Measurements from ENCODE around the gene RALGAPA2.

RALGAPA2 gene

DNA sequence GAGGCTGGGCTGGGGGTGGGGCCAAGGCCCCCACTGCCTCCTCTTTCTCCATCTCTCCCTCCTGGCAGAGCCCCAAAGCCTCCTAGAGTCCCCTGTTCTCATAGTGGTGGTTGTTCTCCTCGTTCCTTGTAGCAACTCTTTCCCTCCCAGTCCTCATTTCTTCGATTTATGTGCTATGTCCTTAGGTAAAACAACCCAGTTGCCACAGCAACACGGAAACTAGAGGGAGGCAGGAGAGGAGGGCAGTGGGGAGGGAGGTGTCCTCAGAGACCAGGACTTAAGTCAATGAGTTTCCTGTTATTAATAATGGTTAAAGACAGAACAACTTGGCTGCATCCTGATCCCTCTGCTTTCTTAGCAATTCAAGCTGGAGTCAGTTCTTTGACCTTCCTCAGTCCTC is 183.6 kb downstream of the RALGAPA2 start:
- H3K4me2 ChIP-seq (ENCODE audit: low read length): no peak overlapping the region
- H4K20me1 ChIP-seq (ENCODE audit: insufficient read depth, low read length): no peaks in the 10 kb centered on the region
- no peak overlapping the region for H2AFZ ChIP-seq (ENCODE audit: low read depth, low read length)
- no peaks in the 10 kb centered on the region for H3K9me3 ChIP-seq (ENCODE audit: insufficient read depth, low read length)
- H3K4me3 ChIP-seq (ENCODE audit: low read length): no peak overlapping the region
- H3K27ac ChIP-seq (ENCODE audit: low read length): no peak overlapping the region
- no peaks in the 10 kb centered on the region for H3K79me2 ChIP-seq (ENCODE audit: low read length)
- H3K4me1 ChIP-seq (ENCODE audit: low read length): peaks cover 5% of the 10 kb centered on the region; the same call in 1 of the 2 replicates
- H3K36me3 ChIP-seq (replicated peaks; ENCODE audit: low read depth, low read length): no peaks in the 10 kb centered on the region
- H3K27me3 ChIP-seq (ENCODE audit: low read depth, low read length): no peaks in the 10 kb centered on the region
- no peak overlapping the region for H3K9ac ChIP-seq (ENCODE audit: low read length)
- TF ChIP-seq, protein P1, sequence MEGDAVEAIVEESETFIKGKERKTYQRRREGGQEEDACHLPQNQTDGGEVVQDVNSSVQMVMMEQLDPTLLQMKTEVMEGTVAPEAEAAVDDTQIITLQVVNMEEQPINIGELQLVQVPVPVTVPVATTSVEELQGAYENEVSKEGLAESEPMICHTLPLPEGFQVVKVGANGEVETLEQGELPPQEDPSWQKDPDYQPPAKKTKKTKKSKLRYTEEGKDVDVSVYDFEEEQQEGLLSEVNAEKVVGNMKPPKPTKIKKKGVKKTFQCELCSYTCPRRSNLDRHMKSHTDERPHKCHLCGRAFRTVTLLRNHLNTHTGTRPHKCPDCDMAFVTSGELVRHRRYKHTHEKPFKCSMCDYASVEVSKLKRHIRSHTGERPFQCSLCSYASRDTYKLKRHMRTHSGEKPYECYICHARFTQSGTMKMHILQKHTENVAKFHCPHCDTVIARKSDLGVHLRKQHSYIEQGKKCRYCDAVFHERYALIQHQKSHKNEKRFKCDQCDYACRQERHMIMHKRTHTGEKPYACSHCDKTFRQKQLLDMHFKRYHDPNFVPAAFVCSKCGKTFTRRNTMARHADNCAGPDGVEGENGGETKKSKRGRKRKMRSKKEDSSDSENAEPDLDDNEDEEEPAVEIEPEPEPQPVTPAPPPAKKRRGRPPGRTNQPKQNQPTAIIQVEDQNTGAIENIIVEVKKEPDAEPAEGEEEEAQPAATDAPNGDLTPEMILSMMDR (IDR thresholded peaks at IDR 0.05; ENCODE audit: low read depth, low read length): no peak
- no peak for TF ChIP-seq EZH2phosphoT487 (IDR thresholded peaks at IDR 0.05; ENCODE audit: low read depth)

DNA sequence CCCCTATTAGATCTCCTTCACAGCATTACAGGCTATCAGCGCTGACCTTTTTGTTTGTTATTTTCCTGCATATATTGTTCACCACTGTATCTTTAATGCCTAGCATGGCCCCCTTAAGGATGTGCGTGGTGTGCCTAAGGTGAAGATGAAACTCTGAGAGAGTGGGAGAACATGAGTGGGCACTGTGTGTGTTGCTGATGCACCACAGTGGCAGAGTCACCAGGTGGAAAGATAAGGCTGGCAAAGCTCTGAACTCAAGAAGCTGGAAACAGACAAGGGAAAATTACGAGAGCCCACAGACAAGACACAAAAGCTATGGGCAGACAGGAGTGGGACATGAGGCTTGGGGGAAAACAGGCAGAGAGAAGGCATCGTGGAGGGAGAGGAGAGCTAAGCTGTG is 184.8 kb downstream of the RALGAPA2 start:
- Histone ChIP-seq H3K27ac (ENCODE audit: low read length) (no peak overlapping the region), H3K79me2 (ENCODE audit: low read length) (no peaks in the 10 kb centered on the region), H2AFZ (ENCODE audit: low read depth, low read length) (no peak overlapping the region), H3K4me3 (ENCODE audit: low read length) (no peak overlapping the region), H3K9me3 (ENCODE audit: insufficient read depth, low read length) (no peaks in the 10 kb centered on the region), H4K20me1 (ENCODE audit: insufficient read depth, low read length) (no peaks in the 10 kb centered on the region), H3K27me3 (ENCODE audit: low read depth, low read length) (no peaks in the 10 kb centered on the region), H3K4me2 (ENCODE audit: low read length) (no peak overlapping the region), H3K9ac (ENCODE audit: low read length) (no peak overlapping the region), H3K36me3 (replicated peaks; ENCODE audit: low read depth, low read length) (no peaks in the 10 kb centered on the region), H3K4me1 (ENCODE audit: low read length) (peaks cover 5% of the 10 kb centered on the region; the same call in 1 of the 2 replicates)
- TF ChIP-seq EZH2phosphoT487 (IDR thresholded peaks at IDR 0.05; ENCODE audit: low read depth): no peak
- TF ChIP-seq, protein P1 (IDR thresholded peaks at IDR 0.05; ENCODE audit: low read depth, low read length): no peak

DNA sequence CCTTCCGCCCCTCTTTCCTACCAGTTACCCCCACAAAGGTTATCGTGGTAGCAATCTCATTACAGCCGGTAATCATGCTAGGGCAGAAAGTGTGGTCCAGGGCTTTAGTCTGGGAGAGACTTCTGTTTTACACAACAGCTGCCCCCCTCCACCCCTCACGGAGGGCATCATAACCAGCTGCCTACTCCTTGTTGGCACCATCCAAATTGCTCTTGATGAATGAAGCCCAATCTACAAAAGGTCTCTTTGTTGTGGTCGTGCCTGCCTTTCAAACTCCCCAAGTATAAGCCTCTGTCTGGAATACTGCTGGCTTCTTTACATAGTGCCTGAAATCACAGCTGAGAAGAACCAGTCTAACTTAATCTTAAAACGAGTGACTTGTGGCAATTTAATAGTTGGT is 186.7 kb downstream of the RALGAPA2 start:
- Histone ChIP-seq H3K4me2 (ENCODE audit: low read length) (no peak overlapping the region), H2AFZ (ENCODE audit: low read depth, low read length) (no peak overlapping the region), H3K27me3 (ENCODE audit: low read depth, low read length) (no peaks in the 10 kb centered on the region), H3K9me3 (ENCODE audit: insufficient read depth, low read length) (no peaks in the 10 kb centered on the region), H3K4me3 (ENCODE audit: low read length) (no peak overlapping the region), H3K27ac (ENCODE audit: low read length) (no peak overlapping the region), H3K4me1 (ENCODE audit: low read length) (peaks cover 5% of the 10 kb centered on the region; the same call in 1 of the 2 replicates), H3K79me2 (ENCODE audit: low read length) (no peaks in the 10 kb centered on the region), H4K20me1 (ENCODE audit: insufficient read depth, low read length) (no peaks in the 10 kb centered on the region), H3K36me3 (replicated peaks; ENCODE audit: low read depth, low read length) (no peaks in the 10 kb centered on the region), H3K9ac (ENCODE audit: low read length) (no peak overlapping the region)
- no peak for TF ChIP-seq EZH2phosphoT487 (IDR thresholded peaks at IDR 0.05; ENCODE audit: low read depth)
- TF ChIP-seq, protein P1 (IDR thresholded peaks at IDR 0.05; ENCODE audit: low read depth, low read length): no peak

DNA sequence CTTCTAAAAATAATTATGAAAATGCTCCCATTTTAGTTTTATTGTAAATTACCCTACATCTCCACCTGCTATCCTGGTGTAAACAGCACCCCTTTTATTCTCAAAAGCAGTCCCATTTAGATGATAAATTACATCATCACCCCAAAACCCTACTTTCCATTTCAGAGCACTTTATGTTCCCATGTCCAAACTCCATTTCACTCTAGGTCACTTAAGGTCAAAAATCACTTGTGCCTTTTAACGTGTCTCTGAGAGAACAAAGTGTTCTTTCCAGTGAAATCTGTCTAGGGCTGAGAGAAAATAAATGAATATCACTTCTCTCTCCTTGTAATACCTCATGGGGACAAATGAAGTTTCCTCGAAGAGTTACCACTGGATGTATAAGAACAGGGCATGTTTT is 187.2 kb downstream of the RALGAPA2 start:
- no peak overlapping the region for H3K27ac ChIP-seq (ENCODE audit: low read length)
- no peak overlapping the region for H3K4me3 ChIP-seq (ENCODE audit: low read length)
- H3K79me2 ChIP-seq (ENCODE audit: low read length): no peaks in the 10 kb centered on the region
- TF ChIP-seq EZH2phosphoT487 (IDR thresholded peaks at IDR 0.05; ENCODE audit: low read depth): no peak
- TF ChIP-seq, protein P1 (IDR thresholded peaks at IDR 0.05; ENCODE audit: low read depth, low read length): no peak
- no peak overlapping the region for H2AFZ ChIP-seq (ENCODE audit: low read depth, low read length)
- no peak overlapping the region for H3K9ac ChIP-seq (ENCODE audit: low read length)
- no peaks in the 10 kb centered on the region for H4K20me1 ChIP-seq (ENCODE audit: insufficient read depth, low read length)
- no peaks in the 10 kb centered on the region for H3K36me3 ChIP-seq (replicated peaks; ENCODE audit: low read depth, low read length)
- no peak overlapping the region for H3K4me2 ChIP-seq (ENCODE audit: low read length)
- H3K4me1 ChIP-seq (ENCODE audit: low read length): peaks cover 5% of the 10 kb centered on the region; the same call in 1 of the 2 replicates
- no peaks in the 10 kb centered on the region for H3K9me3 ChIP-seq (ENCODE audit: insufficient read depth, low read length)
- no peaks in the 10 kb centered on the region for H3K27me3 ChIP-seq (ENCODE audit: low read depth, low read length)

Measured in OCI-LY3 (cell line).